Central memory CD4-positive, alpha-beta T cell (primary cell): ENCODE measurements around the gene DNAJC27.

Experiments
- DNase-seq: peaks from one replicate; pipeline ENCODE4 v3.0.0; 2022

DNAJC27 gene

DNA sequence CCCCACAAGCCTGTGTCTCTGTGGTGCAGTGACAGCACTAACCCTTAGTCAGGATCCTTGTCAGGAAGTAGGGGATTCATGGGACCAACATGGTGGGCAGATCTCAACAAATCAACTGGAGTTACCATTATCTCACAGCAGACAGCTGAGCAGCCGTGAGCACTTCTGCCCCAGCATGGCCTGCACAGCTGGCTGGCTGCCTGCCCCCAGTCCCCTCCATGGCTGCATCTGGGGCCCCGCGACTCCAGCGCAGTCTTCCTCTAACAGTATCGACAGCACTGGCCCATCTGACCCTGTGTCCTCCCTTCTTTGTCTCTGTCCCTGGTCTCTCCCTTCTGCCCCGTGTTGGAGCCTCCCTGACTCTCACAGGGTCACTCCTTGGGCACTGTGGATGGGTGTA lies 47.0 kb downstream of the DNAJC27 start:
- no peak for DNase-seq

DNA sequence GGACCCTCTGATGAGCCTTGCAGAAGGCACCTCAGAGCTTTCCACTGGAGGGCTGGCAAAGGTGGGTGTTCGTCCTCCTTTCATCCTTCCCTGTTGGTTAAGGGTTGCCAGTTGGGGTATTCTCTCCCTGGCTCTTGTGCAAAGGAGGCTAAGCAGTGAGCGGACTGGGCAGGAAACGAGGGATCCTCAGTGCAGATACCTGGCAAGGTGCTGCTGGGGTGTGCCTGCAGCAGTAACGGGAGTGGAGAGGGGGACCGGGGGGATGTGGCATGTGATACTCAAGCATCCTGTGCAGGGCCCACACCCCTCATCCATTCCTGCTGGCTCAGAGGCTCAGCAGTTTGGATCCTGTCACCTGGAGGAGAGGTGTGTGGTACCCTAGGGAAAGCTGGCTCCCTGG lies 47.5 kb downstream of the DNAJC27 start:
- no peak for DNase-seq

DNA sequence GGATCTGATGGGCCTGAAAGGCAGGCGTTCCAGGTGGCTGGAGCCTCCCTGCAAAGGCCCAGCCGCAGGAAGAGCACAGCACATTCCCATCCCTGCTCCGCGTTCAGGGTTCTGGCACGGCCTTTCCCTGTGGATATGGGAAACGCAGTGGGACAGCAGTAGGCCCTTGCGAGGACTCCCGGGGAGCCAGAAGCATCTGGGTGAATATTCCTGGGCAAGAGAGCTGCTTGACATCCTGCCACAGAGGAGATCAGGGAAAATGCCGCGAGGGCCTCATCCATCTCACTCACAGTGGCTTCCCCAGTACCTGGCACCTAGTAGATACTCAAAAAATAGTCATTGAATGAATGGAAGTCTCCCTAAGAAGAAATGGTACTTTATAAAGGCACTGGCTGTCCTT lies 48.6 kb downstream of the DNAJC27 start:
- no peak for DNase-seq

DNA sequence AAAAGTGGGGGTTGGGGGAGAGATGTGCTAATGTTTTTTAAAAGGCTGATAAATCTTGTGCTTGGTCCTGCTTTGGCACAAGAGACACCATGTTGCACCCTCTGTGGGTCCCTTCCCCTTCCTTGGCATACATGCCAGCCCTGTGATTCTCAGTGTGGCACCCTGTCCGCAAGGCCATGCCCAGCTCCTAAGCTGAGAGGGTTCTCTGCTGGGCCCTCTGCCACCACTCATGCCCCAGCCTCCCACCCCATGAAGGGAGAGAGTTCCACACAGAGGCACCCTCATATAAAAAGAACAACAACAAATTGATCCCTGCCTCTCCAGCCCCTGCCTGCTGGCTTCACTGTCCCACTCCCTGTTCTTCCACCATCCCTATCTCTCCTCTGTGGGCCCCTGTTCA lies 49.2 kb downstream of the DNAJC27 start:
- no peak for DNase-seq

DNA sequence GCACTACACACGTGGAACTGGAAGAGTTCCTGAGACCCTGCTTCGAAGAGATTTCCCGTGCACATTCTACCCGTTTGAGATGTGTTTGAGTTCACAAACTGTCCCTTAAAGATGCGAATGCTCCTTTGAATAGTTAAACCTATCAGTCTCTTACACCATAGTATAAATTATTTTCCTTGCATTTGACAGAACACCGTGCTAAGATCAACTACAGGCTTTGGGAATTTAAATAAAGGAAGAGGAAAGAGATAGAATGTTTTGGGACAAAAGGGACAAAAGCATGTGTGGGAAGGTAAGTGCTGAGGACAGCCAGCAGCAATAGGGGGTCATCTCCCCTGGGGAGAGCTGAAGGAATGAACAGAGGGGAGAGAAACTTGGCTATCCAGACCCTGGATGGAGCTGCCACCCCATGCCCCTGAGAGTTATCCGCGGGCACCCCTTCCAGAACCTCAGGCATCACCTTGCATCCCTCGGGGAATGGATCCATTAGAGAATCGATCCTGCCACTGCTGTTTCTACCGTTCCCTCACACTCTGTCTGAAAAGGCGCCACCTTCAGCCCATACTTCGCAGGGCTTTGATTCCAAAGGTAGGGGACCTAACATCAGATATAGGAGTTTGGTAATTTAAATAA lies 50.8 kb downstream of the DNAJC27 start:
- no peak for DNase-seq

DNA sequence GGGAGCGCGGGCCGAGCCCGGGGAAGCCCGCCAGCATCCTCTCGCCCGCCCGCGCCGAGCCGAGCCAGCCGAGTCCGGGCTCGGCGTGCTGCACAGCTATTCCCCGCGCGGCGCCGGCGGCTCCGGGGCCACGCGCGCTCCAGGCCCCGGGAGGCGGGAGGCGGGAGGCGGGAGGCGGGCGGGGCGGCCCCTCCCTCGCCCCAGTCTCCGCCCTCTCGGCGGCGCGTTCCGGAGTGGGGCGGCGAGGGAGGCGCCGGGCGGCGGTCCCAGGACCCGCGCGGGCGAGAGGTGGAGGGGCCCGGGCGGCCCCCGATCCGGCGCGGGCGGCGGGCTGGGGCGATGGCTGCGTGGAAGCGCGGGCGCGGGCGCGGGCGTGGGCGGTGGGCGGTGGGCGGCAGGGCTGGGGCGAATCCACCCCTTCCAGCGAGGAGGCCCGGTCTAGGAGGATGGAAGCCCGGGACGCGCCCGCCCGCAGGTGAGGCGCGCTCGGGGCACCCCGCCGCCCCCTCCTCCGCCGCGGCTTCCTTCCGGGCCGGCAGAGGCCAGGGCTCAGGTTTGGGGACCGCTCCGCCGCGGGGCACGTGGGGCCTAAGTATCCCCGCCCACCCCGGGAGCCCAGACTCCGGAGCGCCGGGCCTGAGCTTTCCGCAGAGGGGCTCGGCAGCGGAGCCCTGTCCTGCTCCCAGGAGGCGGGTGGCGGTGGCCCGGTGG lies 51.5 kb downstream of the DNAJC27 start, which contains the start of gene ADCY3:
TSS of gene ADCY3 (minus strand) at position 140 of the 711 bp plus-strand sequence. CDS start 1,250 bp downstream, outside the sequence.
- DNase-seq, result peak; percentile 60

DNA sequence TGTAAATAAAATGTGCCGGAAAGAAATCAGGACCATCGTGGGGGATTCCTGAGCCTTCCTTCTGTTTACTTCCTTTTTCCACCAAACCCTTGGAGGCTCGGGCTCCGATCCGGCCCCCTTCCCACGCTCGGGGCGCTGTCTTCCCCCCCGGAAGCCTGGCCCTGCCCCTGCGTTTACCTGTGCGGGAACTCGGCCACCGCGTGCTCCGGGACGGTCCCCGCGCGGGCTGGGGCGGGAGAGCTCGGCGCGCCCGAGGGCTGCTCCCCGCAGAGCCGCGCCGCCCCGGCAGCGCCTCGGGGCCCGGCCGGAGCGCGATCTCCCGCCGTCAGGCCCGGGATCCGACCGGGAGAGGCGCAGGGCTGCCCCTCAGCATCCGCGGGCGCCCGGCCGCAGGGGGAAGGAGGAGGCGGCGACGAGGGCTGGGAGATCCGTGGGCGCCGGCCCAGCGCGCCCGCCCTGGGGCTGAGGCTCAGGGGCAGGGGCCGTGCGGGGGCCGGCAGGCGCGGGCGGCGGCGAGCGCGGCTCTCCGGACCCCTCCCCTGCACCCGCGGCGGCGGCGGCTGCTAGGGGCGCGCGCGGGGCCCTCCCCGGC lies 52.2 kb downstream of the DNAJC27 start:
- no peak for DNase-seq

DNA sequence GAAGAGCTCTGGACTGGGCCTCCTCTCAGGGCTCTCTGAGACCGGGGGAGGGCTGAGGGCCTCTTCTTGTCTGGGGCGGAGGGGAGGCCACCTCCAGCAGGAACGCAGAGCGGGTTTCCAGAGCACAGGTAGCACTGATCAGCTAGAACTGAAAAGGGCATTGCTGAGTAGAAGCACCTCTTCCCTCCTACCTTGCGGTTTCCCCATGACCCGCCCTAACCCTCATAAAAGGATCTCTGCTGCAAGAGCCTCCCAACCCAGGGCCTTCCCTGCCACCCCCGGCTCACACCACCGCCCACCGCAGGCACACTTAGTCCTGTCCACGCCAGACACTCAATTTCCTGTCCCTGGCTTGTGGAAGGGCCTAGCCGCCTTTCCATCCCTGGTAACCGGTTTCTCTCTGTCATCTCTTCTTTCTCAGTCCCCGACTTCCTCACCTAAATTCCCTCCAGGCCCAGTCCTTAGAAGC lies 52.7 kb downstream of the DNAJC27 start:
- DNase-seq, result peak; percentile 73

DNA sequence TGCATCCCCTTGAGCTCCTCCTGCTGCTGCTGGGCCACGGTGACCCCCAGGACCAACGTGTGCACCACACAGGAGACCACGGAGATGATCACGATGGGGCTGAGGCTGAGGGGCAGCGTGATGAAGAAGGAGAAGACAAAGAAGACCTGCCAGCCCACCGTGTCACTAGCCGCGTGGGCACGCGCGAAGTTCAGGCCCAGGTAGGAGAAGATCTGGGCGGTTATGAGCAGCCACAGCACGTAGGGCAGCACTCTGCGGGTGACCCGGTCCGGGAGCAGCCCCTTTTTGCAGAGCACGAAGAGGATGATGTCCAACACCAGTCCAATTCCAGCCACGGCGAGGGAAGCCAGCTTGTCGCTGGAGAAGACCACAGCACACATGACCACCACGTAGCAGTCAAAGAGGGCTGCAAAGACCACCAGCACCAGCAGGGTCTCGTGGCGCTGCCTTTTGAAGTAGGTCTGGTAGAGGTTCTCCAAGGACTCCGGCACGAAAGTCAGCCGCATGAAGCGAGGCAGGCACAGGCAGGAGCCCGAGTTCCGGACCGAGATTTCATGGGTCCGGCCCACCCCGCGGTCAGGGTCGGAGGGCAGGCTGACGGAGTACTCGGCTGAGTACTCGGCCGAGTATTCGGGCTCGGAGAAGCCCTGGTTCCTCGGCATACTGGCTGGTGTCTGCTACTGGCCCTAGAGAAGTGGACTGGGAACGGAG lies 53.3 kb downstream of the DNAJC27 start:
- no peak for DNase-seq

DNA sequence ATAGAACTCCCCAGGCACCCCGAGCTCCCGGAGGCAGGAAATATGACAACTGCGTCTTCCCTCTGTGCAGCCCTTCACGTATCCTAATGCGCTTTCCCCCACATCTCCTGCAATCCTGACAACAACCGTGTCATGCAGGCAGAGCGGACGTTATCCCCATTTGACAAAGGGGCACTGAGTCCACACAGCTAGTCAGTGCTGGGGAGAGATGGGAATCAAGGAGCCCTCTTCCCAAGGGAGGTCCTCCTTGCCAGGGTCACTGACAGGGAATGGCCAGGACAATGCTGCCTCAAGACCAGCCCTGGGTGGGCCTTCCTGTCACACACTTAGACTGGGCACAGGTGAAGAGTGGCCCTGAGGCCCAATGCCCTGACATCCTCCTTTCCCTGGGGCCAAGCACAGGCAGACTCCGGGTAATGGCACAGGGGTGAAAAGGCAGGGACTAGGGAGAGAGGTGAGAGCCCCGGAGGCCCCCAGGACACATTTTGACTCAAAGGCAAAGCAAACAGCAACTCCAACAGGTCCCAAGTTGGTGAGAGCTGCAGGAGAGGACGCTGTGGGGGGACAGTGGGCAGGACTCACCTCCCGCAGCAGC lies 53.9 kb downstream of the DNAJC27 start:
- no peak for DNase-seq

DNA sequence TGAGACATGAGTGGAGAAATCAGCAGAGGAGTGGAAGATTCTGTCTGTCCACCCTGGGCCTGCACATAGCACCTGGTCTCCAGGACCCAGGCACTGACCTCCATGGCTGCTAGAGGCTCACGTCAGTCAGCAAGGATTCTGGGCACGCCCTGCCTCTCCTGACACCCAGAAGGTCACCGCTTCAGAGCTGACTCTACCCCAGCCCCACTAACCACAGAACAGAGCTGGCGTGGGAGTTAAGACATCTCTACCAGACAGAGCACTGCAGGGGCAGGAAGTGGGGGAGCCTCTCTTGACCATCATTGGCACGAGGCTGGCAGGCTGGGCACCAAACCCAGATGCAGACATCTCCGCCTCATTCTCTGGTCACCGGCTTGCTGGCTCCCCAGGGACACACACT lies 54.7 kb downstream of the DNAJC27 start:
- DNase-seq, result no peak

DNA sequence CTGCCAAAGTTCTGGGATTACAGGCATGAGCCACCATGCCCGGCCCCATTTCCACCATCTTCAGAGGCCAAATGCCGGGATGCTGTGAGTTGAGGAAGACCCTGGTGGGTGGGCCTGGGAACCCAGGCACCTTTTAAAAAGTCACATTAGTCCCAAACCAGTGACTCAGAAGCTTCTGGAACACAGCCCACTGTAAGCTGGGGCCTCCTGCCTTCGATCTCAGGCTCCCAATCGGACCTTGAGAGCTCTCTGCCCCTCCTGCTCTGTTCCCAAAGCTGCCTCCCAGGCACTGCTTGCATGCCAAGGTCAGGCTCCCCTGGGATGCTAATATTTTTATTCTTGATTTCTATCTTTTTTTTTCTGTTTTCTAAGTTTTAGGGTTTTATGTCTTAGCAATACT lies 56.0 kb downstream of the DNAJC27 start:
- DNase-seq, result no peak

DNA sequence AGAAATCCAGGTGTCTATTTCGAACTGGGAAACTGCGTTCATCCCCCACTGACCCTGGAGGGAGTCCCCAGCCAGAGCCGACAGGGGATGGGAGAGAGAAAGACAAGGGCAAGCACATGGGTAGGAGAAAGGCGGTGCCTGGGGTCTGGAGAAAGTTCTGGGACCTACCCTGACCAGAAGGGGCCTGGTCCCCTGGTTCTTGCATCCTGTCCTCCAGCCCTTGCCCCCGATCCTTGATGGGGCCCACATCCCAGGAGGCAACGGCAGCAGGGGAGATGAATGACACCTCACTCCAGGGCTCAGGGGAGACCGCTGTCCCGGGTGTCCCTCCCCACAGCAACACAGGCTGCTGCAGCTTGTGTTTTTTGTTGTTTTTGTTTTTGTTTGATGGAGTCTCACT lies 56.6 kb downstream of the DNAJC27 start:
- no peak for DNase-seq

DNA sequence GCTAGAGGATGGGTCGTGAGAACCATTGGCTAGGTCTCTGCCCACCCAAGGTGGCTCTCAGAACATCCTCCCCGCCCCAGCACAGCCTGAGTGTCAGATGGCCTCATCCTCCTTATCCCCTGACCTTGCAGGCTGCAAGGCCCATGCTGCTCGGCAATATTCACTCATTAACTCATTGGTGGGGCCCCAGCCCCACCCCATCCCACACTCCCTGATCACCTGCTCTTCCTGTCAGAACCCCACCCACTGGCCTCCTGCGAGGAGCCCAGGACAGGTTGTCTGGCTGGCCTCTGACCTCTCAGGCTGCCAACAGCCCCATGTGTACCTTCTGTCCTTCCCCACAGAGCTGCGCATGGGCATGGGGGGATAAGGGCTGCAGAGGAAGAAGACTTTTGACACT lies 57.0 kb downstream of the DNAJC27 start:
- no peak for DNase-seq

DNA sequence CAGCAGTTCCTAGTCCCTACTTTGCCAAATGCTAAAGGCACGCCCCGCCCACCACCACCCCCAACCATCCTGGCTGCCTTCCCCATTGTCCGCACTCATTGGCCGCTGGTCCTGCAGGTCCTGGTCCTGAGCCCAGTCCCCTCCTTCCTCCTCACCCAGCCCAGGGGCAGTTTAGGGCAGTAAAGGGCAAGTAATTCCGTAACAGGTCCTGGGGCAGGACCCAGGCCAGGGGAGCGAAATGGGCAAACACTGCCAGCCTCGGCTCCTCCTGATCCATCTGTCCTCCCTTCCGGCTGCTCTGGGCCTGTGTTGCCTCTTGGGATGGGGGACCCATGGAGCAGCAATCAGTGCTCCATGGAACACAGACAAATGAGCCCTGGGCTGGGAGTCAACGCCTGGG lies 57.8 kb downstream of the DNAJC27 start:
- DNase-seq, result no peak

DNA sequence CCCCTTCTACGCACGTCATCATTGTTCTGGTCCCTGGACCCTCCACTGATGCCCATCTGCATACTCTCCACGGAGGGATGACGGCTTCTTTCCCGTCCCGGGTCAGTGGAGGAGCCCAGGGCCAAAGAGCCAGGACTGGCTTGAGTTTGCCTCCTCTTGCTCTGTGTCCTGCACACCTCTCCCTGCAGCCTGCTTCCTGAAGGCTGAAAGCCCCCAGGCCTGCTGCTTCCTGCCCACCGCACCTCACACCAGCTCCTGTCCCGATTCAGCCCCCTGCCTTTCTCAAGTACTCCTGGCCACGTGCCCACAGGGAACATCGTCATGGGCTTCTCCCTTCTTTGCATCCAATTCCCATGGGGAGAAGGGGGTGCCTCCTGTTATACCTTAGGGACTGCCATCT lies 58.8 kb downstream of the DNAJC27 start:
- DNase-seq, result no peak

DNA sequence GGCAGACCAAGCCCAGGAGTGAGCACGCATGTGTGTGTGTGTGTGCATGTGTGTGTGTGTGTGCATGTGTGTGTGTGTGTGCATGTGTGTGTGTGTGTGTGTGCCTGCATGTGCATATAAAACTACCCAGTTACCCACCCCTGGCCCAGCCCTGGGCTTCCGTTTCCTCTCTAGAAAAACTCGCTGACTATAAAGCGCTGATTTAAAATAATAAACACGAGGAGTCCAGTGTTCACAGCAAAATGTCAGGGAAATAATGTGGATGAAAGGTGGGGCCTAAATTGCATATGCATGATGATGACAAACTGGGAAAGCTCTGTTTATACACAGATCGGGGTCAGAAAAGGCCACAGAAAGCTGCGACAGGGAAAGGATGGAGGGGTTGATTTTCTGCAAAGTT lies 59.2 kb downstream of the DNAJC27 start:
- no peak for DNase-seq

DNA sequence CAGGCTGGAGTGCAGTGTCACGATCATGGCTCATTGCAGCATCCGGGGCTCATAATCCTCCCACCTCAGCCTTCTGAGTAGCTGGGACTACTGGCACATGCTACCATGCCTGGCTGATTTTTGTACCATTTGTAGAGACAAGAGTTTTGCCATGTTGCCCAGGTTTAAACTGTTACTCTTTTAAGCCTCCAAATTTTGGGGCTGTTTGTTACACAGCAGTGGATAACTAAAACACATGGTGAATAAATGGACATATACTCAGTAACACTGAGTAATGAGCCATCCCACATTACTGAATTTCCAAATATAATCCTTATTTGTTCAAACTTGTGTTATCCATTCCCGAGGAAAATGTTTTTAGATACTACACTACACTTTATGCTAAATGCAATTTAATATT lies 61.5 kb downstream of the DNAJC27 start:
- no peak for DNase-seq

DNA sequence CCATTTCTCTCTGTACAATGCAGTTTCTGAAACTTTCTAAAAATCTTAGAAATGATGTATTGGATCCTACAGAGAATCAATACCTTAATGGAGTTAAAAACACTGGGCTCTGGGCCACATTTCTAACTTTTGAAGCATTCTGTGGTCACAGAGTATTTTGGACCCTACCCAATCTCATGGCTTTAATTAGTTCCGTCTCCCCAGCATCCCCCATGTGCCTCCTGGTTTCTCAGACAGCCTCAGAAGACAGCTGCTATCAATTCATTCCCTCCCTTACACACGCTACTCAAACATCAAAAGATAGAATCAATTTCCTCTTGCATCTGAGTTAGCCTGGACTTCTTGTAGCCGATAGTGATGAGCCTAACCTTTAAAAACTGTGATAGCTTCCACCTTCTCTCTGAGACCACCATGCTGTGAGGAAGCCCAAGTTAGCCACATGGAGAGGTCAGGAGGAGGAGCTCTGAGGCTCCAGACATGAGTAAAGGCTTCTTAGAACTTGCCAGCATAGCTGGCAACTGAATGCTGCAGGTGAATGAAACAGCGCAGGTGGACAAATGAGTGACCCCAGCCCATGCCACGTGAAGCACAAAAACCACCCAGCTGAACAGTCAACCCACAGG lies 62.1 kb downstream of the DNAJC27 start:
- no peak for DNase-seq

DNA sequence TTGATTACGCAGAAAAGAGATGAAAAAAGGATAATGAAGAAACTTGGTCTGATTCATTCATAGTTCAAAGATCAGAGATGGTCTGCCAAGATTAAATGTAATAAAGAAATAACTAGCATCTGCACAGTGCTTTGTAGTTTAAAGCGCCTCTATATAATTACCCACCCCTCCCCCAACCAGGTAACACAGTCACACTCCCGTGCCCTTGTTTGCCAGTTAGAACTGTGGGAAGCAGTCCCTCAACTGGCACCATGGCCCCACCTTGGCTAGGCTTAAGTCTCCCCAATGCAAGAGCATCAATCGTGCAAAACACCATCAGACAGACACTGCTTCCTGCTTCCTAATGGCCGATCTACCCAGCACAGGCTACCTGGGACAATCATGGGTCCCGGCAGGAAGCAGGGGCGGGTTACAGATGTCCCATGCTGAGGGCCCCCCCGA lies 63.3 kb downstream of the DNAJC27 start:
- DNase-seq, result no peak

DNA sequence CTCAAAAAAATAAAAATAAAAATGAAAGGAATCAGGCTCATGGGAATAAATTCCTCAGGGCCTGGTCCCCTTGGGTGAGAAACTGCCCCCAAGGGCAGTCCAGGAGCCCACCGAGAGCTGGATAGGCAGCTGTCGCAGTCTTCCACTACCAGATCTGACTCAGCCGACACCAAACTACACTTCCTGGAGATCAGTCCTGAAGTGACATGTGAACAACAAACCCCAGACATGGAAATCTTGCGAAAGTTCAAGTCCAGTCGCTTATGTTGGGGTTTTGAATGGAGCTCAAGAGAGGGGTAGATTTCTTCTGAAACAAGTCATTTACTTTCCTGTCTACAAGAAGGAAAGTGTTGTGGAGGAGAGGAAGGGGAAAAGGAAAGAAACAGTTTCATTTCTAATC lies 64.6 kb downstream of the DNAJC27 start:
- no peak for DNase-seq

DNA sequence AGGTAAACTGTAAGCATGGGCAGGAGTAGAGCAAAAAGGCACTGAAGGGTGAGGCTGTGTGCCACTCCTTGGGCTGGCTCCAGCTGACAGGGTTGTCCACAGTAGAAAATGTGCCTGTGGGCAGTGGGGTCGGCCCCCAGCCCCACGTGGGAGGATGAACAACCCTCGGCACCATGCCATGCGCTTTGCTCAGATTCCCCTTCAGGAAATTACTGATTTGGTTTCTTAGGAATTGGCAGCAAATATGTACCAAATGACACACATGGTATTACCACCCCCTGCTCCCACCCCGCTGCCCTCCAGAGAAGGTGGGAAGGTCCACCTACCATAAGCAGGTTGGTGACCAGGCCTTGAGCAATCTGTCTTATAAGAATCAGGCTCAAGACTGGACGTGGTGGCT lies 65.3 kb downstream of the DNAJC27 start:
- no peak for DNase-seq
